K562 (cell line): ENCODE results near the gene MICAL2. TPM values are rescaled to one million over a fixed set of nuclear protein-coding genes. Genes with fewer than 3 reads are reported as not detected.

ENCODE experiments used
- ATAC-seq: fragments of 200-7000 bp; cut with Tn5 transposase; 3 replicates; pipeline ENCODE4 v1.9.1; 2020; ENCODE audit warnings: moderate library complexity
- BruUV-seq: library from RNA; stranded (reverse); fragments of 400-500 nt; replicated peaks from 2 replicates; lab custom pipeline; 2021; lab: Mats Ljungman, UMichigan
- CTCF ChIA-PET: fragments of 300-600 bp; formaldehyde crosslinking; extraction: SDS; loops from one replicate; lab custom pipeline; 2021; ENCODE audit warnings: low intra/inter-chr PET ratio; lab: Yijun Ruan, JAX
- POLR2A ChIA-PET: fragments of 300-600, 350-650 bp; sonication (Branson Sonifier 250); formaldehyde crosslinking; extraction: SDS; loops from one replicate; lab custom pipeline; 2021; ENCODE audit warnings: antibody characterized with exemption, inconsistent platforms; lab: Yijun Ruan, JAX
- DNase-seq, 4 experiments: peaks; one replicate each; pipeline versions ENCODE4 v3.0.0 to v3.0.0-alpha.2; 2011 to 2018; ENCODE audit warnings: low spot score in 3 of 4, mixed read lengths in 3 of 4; ENCODE audit errors: extremely low read depth in 1 of 4
- FAIRE-seq: peaks from 2 replicates; lab custom pipeline; 2011; peaks lifted over from hg19 to GRCh38; lab: Jason Lieb, UNC
- H2AFZ ChIP-seq: 2 replicates; pipeline ENCODE4 v1.6.0; 2011; ENCODE audit warnings: low read depth, low read length, control low read depth, inconsistent platforms
- H3K27ac ChIP-seq: fragments of 200-600 bp; 3 replicates; pipeline ENCODE4 v1.8.0; 2011; ENCODE audit warnings: low read depth, mild to moderate bottlenecking, control low read depth, inconsistent platforms, low read length, moderate library complexity, mixed read lengths; ENCODE audit errors: extremely low read depth
- H3K27me3 ChIP-seq, 2 experiments: fragments of 300-600 bp in 1 of 2; 2 replicates in 1 of 2; 3 replicates in 1 of 2; pipeline versions ENCODE4 v1.6.0 to v1.8.0; 2011; ENCODE audit warnings: inconsistent platforms in 2 of 2, low read length in 2 of 2, mild to moderate bottlenecking in 1 of 2, mixed read lengths in 1 of 2, moderate library complexity in 1 of 2; ENCODE audit not compliant: control insufficient read depth in 2 of 2, insufficient read depth in 2 of 2
- H3K36me3 ChIP-seq: fragments of 300-600 bp; 3 replicates; pipeline ENCODE4 v1.8.0; 2011; ENCODE audit warnings: mild to moderate bottlenecking, low read length, inconsistent platforms; ENCODE audit not compliant: control insufficient read depth, insufficient read depth
- H3K4me1 ChIP-seq, 2 experiments: fragments of 200-600 bp in 1 of 2; replicated peaks in 1 of 2; 2 replicates in 1 of 2; 3 replicates in 1 of 2; pipeline versions ENCODE4 v1.5.1 to v1.8.0; 2011; ENCODE audit warnings: inconsistent platforms in 2 of 2, low read length in 2 of 2, mild to moderate bottlenecking in 1 of 2, mixed read lengths in 1 of 2, moderate library complexity in 1 of 2; ENCODE audit not compliant: control insufficient read depth in 2 of 2, insufficient read depth in 2 of 2
- H3K4me2 ChIP-seq: 2 replicates; pipeline ENCODE4 v1.6.1; 2011; ENCODE audit warnings: low read length, control low read depth, inconsistent platforms, mixed read lengths; ENCODE audit not compliant: insufficient read depth
- H3K4me3 ChIP-seq: fragments of 200-600 bp; sonication (generic), shearing (Covaris generic); 2 replicates; pipeline ENCODE4 v1.5.1; 2016; ENCODE audit warnings: control low read depth, inconsistent platforms
- H3K79me2 ChIP-seq: fragments of 200-600 bp; 3 replicates; pipeline ENCODE4 v1.8.0; 2011; ENCODE audit warnings: low read length, inconsistent platforms; ENCODE audit not compliant: control insufficient read depth, insufficient read depth
- H3K9ac ChIP-seq, 2 experiments: 2 replicates each; pipeline versions ENCODE4 v1.6.0 to v1.6.1; 2011; ENCODE audit warnings: low read depth in 2 of 2, low read length in 2 of 2, control low read depth in 1 of 2, inconsistent platforms in 1 of 2, mild to moderate bottlenecking in 1 of 2, mixed read lengths in 1 of 2; ENCODE audit not compliant: insufficient read depth in 1 of 2
- H3K9me1 ChIP-seq: one replicate; pipeline ENCODE4 v1.6.0; 2011; ENCODE audit warnings: inconsistent platforms, mild to moderate bottlenecking, low read length, moderate library complexity; ENCODE audit not compliant: control insufficient read depth, insufficient read depth
- H3K9me3 ChIP-seq: replicated peaks from 2 replicates; pipeline ENCODE4 v1.5.1; 2011; ENCODE audit warnings: low read depth, low read length, inconsistent platforms; ENCODE audit not compliant: control insufficient read depth, insufficient read depth
- H4K20me1 ChIP-seq: replicated peaks from 2 replicates; pipeline ENCODE4 v1.6.1; 2011; ENCODE audit warnings: low read length, inconsistent platforms, mixed read lengths; ENCODE audit not compliant: control insufficient read depth, insufficient read depth
- AFF4 ChIP-seq: sonication (generic); formaldehyde crosslinking; IDR thresholded peaks from 2 replicates; pipeline ENCODE4 v1.8.0; 2023; ENCODE audit warnings: mild to moderate bottlenecking, missing genetic modification reagents
- ATF3 ChIP-seq, 2 experiments: fragments of 450-650 bp in 1 of 2; sonication (generic) in 1 of 2; formaldehyde crosslinking in 1 of 2; IDR thresholded peaks in 1 of 2; conservative IDR thresholded peaks in 1 of 2; 2 replicates each; pipeline versions ENCODE4 v1.6.1 to v1.8.1; 2016 to 2023; ENCODE audit warnings: mild to moderate bottlenecking in 2 of 2, moderate library complexity in 2 of 2, inconsistent platforms in 1 of 2, missing genetic modification reagents in 1 of 2
- FOSL1 ChIP-seq: fragments of 200-800 bp; sonication (Bioruptor generic); conservative IDR thresholded peaks from 2 replicates; pipeline ENCODE4 v1.6.1; 2016; ENCODE audit warnings: missing genetic modification characterization, missing compliant biosample characterization
- JUN ChIP-seq, 2 experiments: sonication (generic) in 1 of 2; formaldehyde crosslinking in 1 of 2; IDR thresholded peaks; 2 replicates each; pipeline versions ENCODE4 v1.6.1 to v1.8.0; 2012 to 2022; ENCODE audit warnings: borderline replicate concordance in 2 of 2, mild to moderate bottlenecking in 2 of 2, improper control_type of control experiment in 1 of 2, low read depth in 1 of 2, low read length in 1 of 2, missing genetic modification reagents in 1 of 2
- MAFK ChIP-seq: IDR thresholded peaks from 2 replicates; pipeline ENCODE4 v1.6.1; 2011; ENCODE audit warnings: low read length, improper control_type of control experiment
- PHF21A ChIP-seq: fragments of 450-650 bp; IDR thresholded peaks from 2 replicates; pipeline ENCODE4 v1.6.1; 2017; ENCODE audit warnings: low read depth, borderline replicate concordance
- RAD21 ChIP-seq, 2 experiments: fragments of 250-450 bp in 1 of 2; fragments of 450-650 bp in 1 of 2; sonication (Bioruptor Pico) in 1 of 2; formaldehyde crosslinking in 1 of 2; IDR thresholded peaks in 1 of 2; conservative IDR thresholded peaks in 1 of 2; 2 replicates each; pipeline versions ENCODE4 v1.4.0 to v1.8.0; 2020 to 2022; ENCODE audit warnings: mild to moderate bottlenecking in 2 of 2, moderate library complexity in 1 of 2
- ZNF717 ChIP-seq: fragments of 250-450 bp; sonication (Bioruptor Pico); IDR thresholded peaks from 2 replicates; pipeline ENCODE4 v1.5.0; 2021
- WGBS: fragments of 100-300 bp; shearing (Covaris generic); methylation state at CpG from one replicate; pipeline ENCODE4 v1.1.6; 2016; ENCODE audit warnings: low coverage, mixed read lengths; ENCODE audit not compliant: insufficient coverage; ENCODE audit errors: missing lambda C conversion rate; 5-methylcytosine and 5-hydroxymethylcytosine counted together
- in situ Hi-C: fragments of 300-500 bp; cut with MboI; formaldehyde crosslinking; loops from 4 replicates; pipeline ENCODE4 v1.15.0; 2018; ENCODE audit warnings: inconsistent platforms, mixed read lengths
- intact Hi-C: fragments of 100-400 bp; cut with micrococcal nuclease; formaldehyde crosslinking; loops from 2 replicates; pipeline ENCODE4 v1.14.2; 2022
- polyA plus RNA-seq, 8 experiments: library from polyadenylated mRNA; depleted of rRNA in 4 of 8; stranded (reverse) in 5 of 8; unstranded in 3 of 8; fragments of >200 nt; fragmentation: Nextera tagmentation in 2 of 8; fragmentation: Illumina TruSeq in 1 of 8; extraction: Ambion mirVana in 2 of 8; extraction: Trizol in 1 of 8; gene quantifications; 2 replicates each; pipeline versions ENCODE4 v1.2.1 to v1.2.3, GENCODE V29; 2011 to 2014; ENCODE audit warnings: inconsistent platforms in 1 of 8, missing spikeins in 1 of 8
- total RNA-seq, 7 experiments: library from RNA; depleted of rRNA in 6 of 7; stranded (reverse); fragments of >200 nt in 6 of 7; fragmentation: Illumina TruSeq in 2 of 7; extraction: Trizol in 2 of 7; gene quantifications; 2 replicates each; pipeline versions ENCODE4 v1.2.1 to v1.2.3, GENCODE V29; 2011 to 2021; ENCODE audit warnings: low replicate concordance in 1 of 7

MICAL2 gene
- total and polyA plus RNA-seq, 9 of the 15 experiments (the other 6 are each of a cell fraction or from before 2014, with no cell fraction given), result 4.7 to 64.2 (median 33.6) TPM

GRCh38 chr11:12175694-12176241 is 65.4 kb downstream of the MICAL2 start:
- FAIRE-seq, result peak; percentile 15
- DNase-seq, result peak in 1 of 4 experiments; percentile 44
- intact Hi-C loops, result no loop called here
- no peak overlapping the region for H3K4me3 ChIP-seq
- no peak overlapping the region for H3K4me2 ChIP-seq
- ChIA-PET CTCF (no interaction called here), POLR2A (interaction anchor here (2.3 kb wide), 1 partner anchor 10 kb away, joined by 7 read pairs; no protein-coding TSS in a partner anchor)
- no peak overlapping the region for H2AFZ ChIP-seq
- H3K9ac ChIP-seq, result no peak overlapping the region; a peak in 1 of 4 replicates
- H3K79me2 ChIP-seq, result peaks cover 22% of the 10 kb centered on the region; the same call in 2 of the 3 replicates
- peaks cover 18 to 64% of the 10 kb centered on the region in 2 experiments for H3K4me1 ChIP-seq
- peaks cover 2% of the 10 kb centered on the region; the same call in 2 of the 3 replicates for H3K36me3 ChIP-seq
- no peaks in the 10 kb centered on the region for H3K9me1 ChIP-seq
- no peaks in the 10 kb centered on the region for H3K9me3 ChIP-seq
- in situ Hi-C loops, result no loop called here
- peak overlapping the region; percentile 12; the same call in 1 of the 3 replicates for H3K27ac ChIP-seq
- BruUV-seq, result no TSS peak
- peak; percentile 25 for ATAC-seq
- H3K27me3 ChIP-seq, result no peaks in the 10 kb centered on the region
- 11% methylated on average over 4 of the region's 4 CpGs for WGBS
- no peaks in the 10 kb centered on the region for H4K20me1 ChIP-seq
- no peak for TF ChIP-seq PHF21A
- no peak for TF ChIP-seq AFF4 (CRISPR knock-in tag)
- TF ChIP-seq JUN (IDR thresholded peaks at IDR 0.05; ENCODE audit: borderline replicate concordance, low read depth, low read length), result 0 out of 2 replicates have a peak, but pooled peaks have one; percentile 3
- no peak for TF ChIP-seq JUN (CRISPR knock-in tag; IDR thresholded peaks at IDR 0.05; ENCODE audit: borderline replicate concordance)
- TF ChIP-seq MAFK, result 0 out of 2 replicates have a peak, but pooled peaks have one; percentile 34
- peak; percentile 48; the same call in 1 of the 2 replicates for TF ChIP-seq FOSL1 (tag)
- no peak for TF ChIP-seq RAD21 (CRISPR knock-in tag; conservative IDR thresholded peaks at IDR 0.05 in 1 of 2, IDR thresholded peaks at IDR 0.05 in 1 of 2)
- peak; percentile 34; the same call in 1 of the 2 replicates for TF ChIP-seq ATF3 (IDR thresholded peaks at IDR 0.05)
- TF ChIP-seq ATF3 (CRISPR knock-in tag; conservative IDR thresholded peaks at IDR 0.05), result no peak
- no peak for TF ChIP-seq ZNF717 (CRISPR knock-in tag)
